K562 (cell line): ENCODE results near the gene ANKH. TPM values are rescaled to one million over a fixed set of nuclear protein-coding genes. Genes with fewer than 3 reads are reported as not detected.

Experiments
- BHLHE40 ChIP-seq: IDR thresholded peaks from 2 replicates; pipeline ENCODE4 v1.6.1; 2011; ENCODE audit warnings: low read length, improper control_type of control experiment
- CXXC5 ChIP-seq: fragments of 250-450 bp; sonication (Bioruptor Pico); IDR thresholded peaks from 2 replicates; pipeline ENCODE4 v1.8.0; 2022; ENCODE audit warnings: inconsistent platforms, mild to moderate bottlenecking, moderate library complexity
- DACH1 ChIP-seq: fragments of 450-650 bp; IDR thresholded peaks from 2 replicates; pipeline ENCODE4 v1.6.1; 2018; ENCODE audit not compliant: partially characterized antibody
- FOS ChIP-seq: IDR thresholded peaks from 3 replicates; pipeline ENCODE4 v1.6.1; 2011; ENCODE audit not compliant: insufficient read length; ENCODE audit errors: extremely low read depth
- KDM5B ChIP-seq: fragments of 200-600 bp; sonication (generic); IDR thresholded peaks from 2 replicates; pipeline ENCODE4 v1.6.1; 2012; ENCODE audit warnings: low read depth, mild to moderate bottlenecking, moderate library complexity, low read length, control low read depth, inconsistent platforms; ENCODE audit not compliant: insufficient replicate concordance
- KLF6 ChIP-seq: fragments of 250-450 bp; sonication (Bioruptor Pico); IDR thresholded peaks from 2 replicates; pipeline ENCODE4 v1.4.0; 2020; ENCODE audit warnings: mild to moderate bottlenecking, moderate library complexity, borderline replicate concordance
- MED1 ChIP-seq: sonication (generic); formaldehyde crosslinking; IDR thresholded peaks from 2 replicates; pipeline ENCODE4 v1.8.1; 2023; ENCODE audit warnings: missing genetic modification reagents, borderline replicate concordance
- NFRKB ChIP-seq: fragments of 450-650 bp; IDR thresholded peaks from 2 replicates; pipeline ENCODE4 v1.6.1; 2016; ENCODE audit warnings: low read depth
- PPARD ChIP-seq: fragments of 250-450 bp; sonication (Bioruptor Pico); IDR thresholded peaks from 2 replicates; pipeline ENCODE4 v1.8.0; 2022; ENCODE audit warnings: inconsistent platforms, mild to moderate bottlenecking, moderate library complexity
- SAFB ChIP-seq: fragments of 200-400 bp; formaldehyde crosslinking; IDR thresholded peaks from 2 replicates; pipeline ENCODE4 v1.6.1; 2017; ENCODE audit warnings: low read depth, low read length, borderline replicate concordance
- SRSF1 ChIP-seq: fragments of 200-400 bp; formaldehyde crosslinking; IDR thresholded peaks from 2 replicates; pipeline ENCODE4 v1.6.1; 2017; ENCODE audit warnings: mild to moderate bottlenecking, low read depth, low read length, moderate library complexity
- TOE1 ChIP-seq, 2 experiments: fragments of 450-650 bp in 1 of 2; sonication (generic) in 1 of 2; formaldehyde crosslinking in 1 of 2; IDR thresholded peaks; 2 replicates each; pipeline versions ENCODE4 v1.7.1 to v1.8.0; 2016 to 2022; ENCODE audit warnings: borderline replicate concordance in 2 of 2, mild to moderate bottlenecking in 2 of 2, antibody characterized with exemption in 1 of 2, inconsistent platforms in 1 of 2, low read depth in 1 of 2, missing genetic modification reagents in 1 of 2, moderate library complexity in 1 of 2
- ZKSCAN8 ChIP-seq: fragments of 200-800 bp; sonication (Bioruptor generic); IDR thresholded peaks from 2 replicates; pipeline ENCODE4 v1.6.1; 2016; ENCODE audit warnings: missing genetic modification characterization, missing compliant biosample characterization
- ZNF311 ChIP-seq: fragments of 250-450 bp; sonication (Bioruptor Pico); IDR thresholded peaks from 2 replicates; pipeline ENCODE4 v1.4.0; 2020; ENCODE audit warnings: mild to moderate bottlenecking, moderate library complexity
- ZNF408 ChIP-seq: fragments of 250-450 bp; sonication (Bioruptor Pico); IDR thresholded peaks from 2 replicates; pipeline ENCODE4 v1.4.0; 2020; ENCODE audit warnings: low read depth, mild to moderate bottlenecking, moderate library complexity
- polyA plus RNA-seq, 8 experiments: library from polyadenylated mRNA; depleted of rRNA in 4 of 8; stranded (reverse) in 5 of 8; unstranded in 3 of 8; fragments of >200 nt; fragmentation: Nextera tagmentation in 2 of 8; fragmentation: Illumina TruSeq in 1 of 8; extraction: Ambion mirVana in 2 of 8; extraction: Trizol in 1 of 8; gene quantifications; 2 replicates each; pipeline versions ENCODE4 v1.2.1 to v1.2.3, GENCODE V29; 2011 to 2014; ENCODE audit warnings: inconsistent platforms in 1 of 8, missing spikeins in 1 of 8
- total RNA-seq, 7 experiments: library from RNA; depleted of rRNA in 6 of 7; stranded (reverse); fragments of >200 nt in 6 of 7; fragmentation: Illumina TruSeq in 2 of 7; extraction: Trizol in 2 of 7; gene quantifications; 2 replicates each; pipeline versions ENCODE4 v1.2.1 to v1.2.3, GENCODE V29; 2011 to 2021; ENCODE audit warnings: low replicate concordance in 1 of 7
- TF ChIP-seq, protein P1 (sequence below): fragments of 450-650 bp; conservative IDR thresholded peaks from 2 replicates; pipeline ENCODE4 v1.6.1; 2016; ENCODE audit warnings: missing genetic modification characterization, low read depth, mild to moderate bottlenecking, missing compliant biosample characterization, moderate library complexity
- TF ChIP-seq, protein P2 (sequence below): sonication (generic); formaldehyde crosslinking; IDR thresholded peaks from 2 replicates; pipeline ENCODE4 v1.8.1; 2022; ENCODE audit warnings: missing genetic modification reagents
- TF ChIP-seq, protein P3 (sequence below), 2 experiments: fragments of 450-650 bp in 1 of 2; sonication (generic) in 1 of 2; formaldehyde crosslinking in 1 of 2; IDR thresholded peaks in 1 of 2; conservative IDR thresholded peaks in 1 of 2; 2 replicates each; pipeline versions ENCODE4 v1.6.1 to v1.8.1; 2016 to 2023; ENCODE audit warnings: mild to moderate bottlenecking in 2 of 2, moderate library complexity in 2 of 2, inconsistent platforms in 1 of 2, missing genetic modification reagents in 1 of 2
- TF ChIP-seq, protein P4 (sequence below): sonication (generic); formaldehyde crosslinking; IDR thresholded peaks from 2 replicates; pipeline ENCODE4 v1.8.0; 2022; ENCODE audit warnings: missing genetic modification reagents, mild to moderate bottlenecking, borderline replicate concordance
- TF ChIP-seq, protein P5 (sequence below): fragments of 250-450 bp; sonication (Bioruptor Pico); IDR thresholded peaks from 2 replicates; pipeline ENCODE4 v1.9.0; 2021; ENCODE audit warnings: mild to moderate bottlenecking, inconsistent platforms

The ANKH gene
- total and polyA plus RNA-seq, 9 of the 15 experiments (the other 6 are each of a cell fraction or from before 2014, with no cell fraction given), result 0.79 to 12.2 (median 4.5) TPM

DNA sequence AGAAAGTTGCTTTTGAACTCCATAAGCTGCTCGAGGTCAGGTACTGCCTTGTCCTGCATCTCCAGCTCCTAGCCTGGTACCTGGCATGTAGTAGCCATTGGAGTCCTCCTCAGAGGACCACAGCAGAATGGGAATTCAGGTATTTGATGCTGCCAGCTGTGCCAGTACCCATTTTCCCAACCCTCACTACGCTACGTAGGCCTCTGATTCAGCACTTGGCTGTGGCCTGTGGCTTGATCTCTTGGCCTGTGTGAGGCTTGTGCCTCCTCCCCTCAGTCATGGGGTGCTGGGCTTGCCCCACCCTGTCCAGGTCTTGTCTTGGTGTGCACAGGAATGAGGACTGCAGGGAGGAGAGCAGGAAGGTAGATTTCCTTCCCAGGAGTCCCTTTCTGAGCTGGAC is 195.3 kb downstream of the ANKH start (continued):
- TF ChIP-seq, protein P1, sequence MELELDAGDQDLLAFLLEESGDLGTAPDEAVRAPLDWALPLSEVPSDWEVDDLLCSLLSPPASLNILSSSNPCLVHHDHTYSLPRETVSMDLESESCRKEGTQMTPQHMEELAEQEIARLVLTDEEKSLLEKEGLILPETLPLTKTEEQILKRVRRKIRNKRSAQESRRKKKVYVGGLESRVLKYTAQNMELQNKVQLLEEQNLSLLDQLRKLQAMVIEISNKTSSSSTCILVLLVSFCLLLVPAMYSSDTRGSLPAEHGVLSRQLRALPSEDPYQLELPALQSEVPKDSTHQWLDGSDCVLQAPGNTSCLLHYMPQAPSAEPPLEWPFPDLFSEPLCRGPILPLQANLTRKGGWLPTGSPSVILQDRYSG (tag), result no peak
- no peak for TF ChIP-seq SRSF1
- no peak for TF ChIP-seq FOS
- TF ChIP-seq KDM5B, result no peak
- no peak for TF ChIP-seq ZNF311 (CRISPR knock-in tag)
- no peak for TF ChIP-seq ZNF408 (CRISPR knock-in tag)
- TF ChIP-seq ZKSCAN8, result no peak
- no peak for TF ChIP-seq KLF6 (CRISPR knock-in tag)
- TF ChIP-seq NFRKB, result no peak
- TF ChIP-seq BHLHE40, result peak; percentile 45; the same call in 1 of the 2 replicates
- TF ChIP-seq, protein P2, sequence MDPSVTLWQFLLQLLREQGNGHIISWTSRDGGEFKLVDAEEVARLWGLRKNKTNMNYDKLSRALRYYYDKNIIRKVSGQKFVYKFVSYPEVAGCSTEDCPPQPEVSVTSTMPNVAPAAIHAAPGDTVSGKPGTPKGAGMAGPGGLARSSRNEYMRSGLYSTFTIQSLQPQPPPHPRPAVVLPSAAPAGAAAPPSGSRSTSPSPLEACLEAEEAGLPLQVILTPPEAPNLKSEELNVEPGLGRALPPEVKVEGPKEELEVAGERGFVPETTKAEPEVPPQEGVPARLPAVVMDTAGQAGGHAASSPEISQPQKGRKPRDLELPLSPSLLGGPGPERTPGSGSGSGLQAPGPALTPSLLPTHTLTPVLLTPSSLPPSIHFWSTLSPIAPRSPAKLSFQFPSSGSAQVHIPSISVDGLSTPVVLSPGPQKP, result no peak
- no peak for TF ChIP-seq MED1 (CRISPR knock-in tag)
- TF ChIP-seq TOE1 (IDR thresholded peaks at IDR 0.05; ENCODE audit: borderline replicate concordance), result no peak
- TF ChIP-seq TOE1 (CRISPR knock-in tag; IDR thresholded peaks at IDR 0.05; ENCODE audit: borderline replicate concordance, low read depth), result no peak
- TF ChIP-seq, protein P3, sequence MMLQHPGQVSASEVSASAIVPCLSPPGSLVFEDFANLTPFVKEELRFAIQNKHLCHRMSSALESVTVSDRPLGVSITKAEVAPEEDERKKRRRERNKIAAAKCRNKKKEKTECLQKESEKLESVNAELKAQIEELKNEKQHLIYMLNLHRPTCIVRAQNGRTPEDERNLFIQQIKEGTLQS (IDR thresholded peaks at IDR 0.05), result no peak
- TF ChIP-seq, protein P3 (CRISPR knock-in tag; conservative IDR thresholded peaks at IDR 0.05), result no peak
- no peak for TF ChIP-seq PPARD
- no peak for TF ChIP-seq DACH1
- TF ChIP-seq, protein P4, sequence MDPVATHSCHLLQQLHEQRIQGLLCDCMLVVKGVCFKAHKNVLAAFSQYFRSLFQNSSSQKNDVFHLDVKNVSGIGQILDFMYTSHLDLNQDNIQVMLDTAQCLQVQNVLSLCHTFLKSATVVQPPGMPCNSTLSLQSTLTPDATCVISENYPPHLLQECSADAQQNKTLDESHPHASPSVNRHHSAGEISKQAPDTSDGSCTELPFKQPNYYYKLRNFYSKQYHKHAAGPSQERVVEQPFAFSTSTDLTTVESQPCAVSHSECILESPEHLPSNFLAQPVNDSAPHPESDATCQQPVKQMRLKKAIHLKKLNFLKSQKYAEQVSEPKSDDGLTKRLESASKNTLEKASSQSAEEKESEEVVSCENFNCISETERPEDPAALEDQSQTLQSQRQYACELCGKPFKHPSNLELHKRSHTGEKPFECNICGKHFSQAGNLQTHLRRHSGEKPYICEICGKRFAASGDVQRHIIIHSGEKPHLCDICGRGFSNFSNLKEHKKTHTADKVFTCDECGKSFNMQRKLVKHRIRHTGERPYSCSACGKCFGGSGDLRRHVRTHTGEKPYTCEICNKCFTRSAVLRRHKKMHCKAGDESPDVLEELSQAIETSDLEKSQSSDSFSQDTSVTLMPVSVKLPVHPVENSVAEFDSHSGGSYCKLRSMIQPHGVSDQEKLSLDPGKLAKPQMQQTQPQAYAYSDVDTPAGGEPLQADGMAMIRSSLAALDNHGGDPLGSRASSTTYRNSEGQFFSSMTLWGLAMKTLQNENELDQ (CRISPR knock-in tag), result no peak
- peak; percentile 42; the same call in 1 of the 2 replicates for TF ChIP-seq CXXC5 (CRISPR knock-in tag)
- TF ChIP-seq, protein P5, sequence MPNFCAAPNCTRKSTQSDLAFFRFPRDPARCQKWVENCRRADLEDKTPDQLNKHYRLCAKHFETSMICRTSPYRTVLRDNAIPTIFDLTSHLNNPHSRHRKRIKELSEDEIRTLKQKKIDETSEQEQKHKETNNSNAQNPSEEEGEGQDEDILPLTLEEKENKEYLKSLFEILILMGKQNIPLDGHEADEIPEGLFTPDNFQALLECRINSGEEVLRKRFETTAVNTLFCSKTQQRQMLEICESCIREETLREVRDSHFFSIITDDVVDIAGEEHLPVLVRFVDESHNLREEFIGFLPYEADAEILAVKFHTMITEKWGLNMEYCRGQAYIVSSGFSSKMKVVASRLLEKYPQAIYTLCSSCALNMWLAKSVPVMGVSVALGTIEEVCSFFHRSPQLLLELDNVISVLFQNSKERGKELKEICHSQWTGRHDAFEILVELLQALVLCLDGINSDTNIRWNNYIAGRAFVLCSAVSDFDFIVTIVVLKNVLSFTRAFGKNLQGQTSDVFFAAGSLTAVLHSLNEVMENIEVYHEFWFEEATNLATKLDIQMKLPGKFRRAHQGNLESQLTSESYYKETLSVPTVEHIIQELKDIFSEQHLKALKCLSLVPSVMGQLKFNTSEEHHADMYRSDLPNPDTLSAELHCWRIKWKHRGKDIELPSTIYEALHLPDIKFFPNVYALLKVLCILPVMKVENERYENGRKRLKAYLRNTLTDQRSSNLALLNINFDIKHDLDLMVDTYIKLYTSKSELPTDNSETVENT (CRISPR knock-in tag), result no peak
- TF ChIP-seq SAFB, result no peak
